Lower leg skin (tissue), 4 donors: ENCODE data around the gene CSPG5. TPM values are rescaled to one million over a fixed set of nuclear protein-coding genes. Genes with fewer than 3 reads are reported as not detected.

Experiments
- DNase-seq, 2 donors: peaks; one replicate each; pipeline ENCODE4 v3.0.0-alpha.2; 2019; ENCODE audit warnings: low spot score in 2 of 2
- H3K4me3 ChIP-seq: fragments of 200-600 bp; sonication (generic); 2 replicates; pipeline ENCODE4 v1.5.1; 2017; ENCODE audit warnings: mild to moderate bottlenecking, low read depth; ENCODE audit not compliant: poor library complexity, severe bottlenecking
- CTCF ChIP-seq, 3 donors: fragments of 450-650 bp; IDR thresholded peaks; one replicate each; pipeline ENCODE4 v1.5.1; 2016; ENCODE audit warnings: antibody characterized with exemption in 3 of 3, mild to moderate bottlenecking in 3 of 3, moderate library complexity in 2 of 3
- POLR2A ChIP-seq, 2 donors: fragments of 450-650 bp; IDR thresholded peaks; one replicate each; pipeline ENCODE4 v1.6.1; 2016 to 2017; ENCODE audit warnings: antibody characterized with exemption in 2 of 2, mild to moderate bottlenecking in 1 of 2, moderate library complexity in 1 of 2
- WGBS, 2 donors: methylation state at CpG; one replicate each; pipeline ENCODE4 v1.1.5; 2018; 5-methylcytosine and 5-hydroxymethylcytosine counted together
- intact Hi-C: fragments of 100-400 bp; cut with DNase I; formaldehyde crosslinking; loops from one replicate; pipeline ENCODE4 v1.15.0; 2023; ENCODE audit warnings: low total_unique reads
- total RNA-seq, 4 donors: library from RNA; depleted of rRNA; stranded (reverse); fragments of >200 nt; gene quantifications; one replicate each; pipeline ENCODE4 v1.1.0, GENCODE V29; 2016

CSPG5 gene
- total RNA-seq, 4 donors from 2014 or later, result 0.30 to 3.2 (median 0.96) TPM

GRCh38 chr3:47578119-47578632 lies 489 bp downstream of the CSPG5 start:
- H3K4me3 ChIP-seq, result peak overlapping the region; percentile 40
- WGBS, 2 donors, result 0 to 3% methylated on average over 2 to 18 of the region's 57 CpGs
- intact Hi-C loops, result no loop called here
- peak in 1 of 2 donors; percentile 87 for DNase-seq
- no peak for TF ChIP-seq CTCF (IDR thresholded peaks at IDR 0.05)
- TF ChIP-seq POLR2A (IDR thresholded peaks at IDR 0.05), result no peak

GRCh38 chr3:47577583-47578118 lies 1.0 kb downstream of the CSPG5 start:
- TF ChIP-seq CTCF (IDR thresholded peaks at IDR 0.05) (no peak), POLR2A (IDR thresholded peaks at IDR 0.05) (no peak)
- intact Hi-C loops, result no loop called here
- H3K4me3 ChIP-seq, result no peak overlapping the region
- no peak for DNase-seq
- 7 to 15% methylated on average over 8 to 13 of the region's 49 CpGs for WGBS, 2 donors

GRCh38 chr3:47573190-47574172 lies 5.2 kb downstream of the CSPG5 start:
- no peak overlapping the region for H3K4me3 ChIP-seq
- 81 to 82% methylated on average over 9 of the region's 9 CpGs for WGBS, 2 donors
- intact Hi-C loops, result no loop called here
- DNase-seq, result no peak
- no peak for TF ChIP-seq CTCF (IDR thresholded peaks at IDR 0.05)
- TF ChIP-seq POLR2A (IDR thresholded peaks at IDR 0.05), result no peak

- intact Hi-C loops, result no loop called here
- WGBS, 2 donors, result 60 to 61% methylated on average over 10 of the region's 10 CpGs
- DNase-seq, result no peak
- H3K4me3 ChIP-seq, result no peak overlapping the region
- no peak for TF ChIP-seq POLR2A (IDR thresholded peaks at IDR 0.05)
- TF ChIP-seq CTCF (IDR thresholded peaks at IDR 0.05), result no peak
Observed at GRCh38 chr3:47571391-47572175, 7.1 kb downstream of the CSPG5 start.

GRCh38 chr3:47568901-47569300 lies 9.8 kb downstream of the CSPG5 start:
- no peak for DNase-seq
- WGBS, 2 donors, result 86 to 88% methylated on average over 6 of the region's 6 CpGs
- intact Hi-C loops, result no loop called here
- H3K4me3 ChIP-seq, result no peak overlapping the region
- TF ChIP-seq POLR2A (IDR thresholded peaks at IDR 0.05) (no peak), CTCF (IDR thresholded peaks at IDR 0.05) (no peak)
